ENCODE measurements around the gene NUBPL. TPM values are rescaled to one million over a fixed set of nuclear protein-coding genes. Genes with fewer than 3 reads are reported as not detected.
A peak's percentile ranks its signal among the peaks of the same experiment; 100 is the strongest.
"Not testable (repeated sequence)": the region's sequence is repeated elsewhere in the genome, so short reads cannot be mapped to it uniquely, and the experiment has no call there.

Gene NUBPL
- total RNA-seq, 1 donor from 2014 or later, result 32.3 TPM

GRCh38 chr14:31813724-31814490, 252.7 kb downstream of the NUBPL start:
- DNase-seq, result not testable (repeated sequence)

GRCh38 chr14:31819281-31819680, 258.1 kb downstream of the NUBPL start:
- DNase-seq, result no peak

GRCh38 chr14:31825459-31825858, 264.3 kb downstream of the NUBPL start:
- no peak for DNase-seq

GRCh38 chr14:31827325-31827724, 266.1 kb downstream of the NUBPL start:
- no peak for DNase-seq

GRCh38 chr14:31828946-31829868, 268.0 kb downstream of the NUBPL start:
- peak; percentile 61 for DNase-seq

- DNase-seq, result peak; percentile 7
Measured at GRCh38 chr14:31834616-31835015, 273.4 kb downstream of the NUBPL start.

- no peak for DNase-seq
Measured at GRCh38 chr14:31835049-31835448, 273.8 kb downstream of the NUBPL start.

GRCh38 chr14:31837031-31837430, 275.8 kb downstream of the NUBPL start:
- DNase-seq, result no peak

- no peak for DNase-seq
Measured at GRCh38 chr14:31842899-31843298, 281.7 kb downstream of the NUBPL start.

GRCh38 chr14:31843361-31844091, 282.3 kb downstream of the NUBPL start:
- no peak for DNase-seq

- no peak for DNase-seq
Measured at GRCh38 chr14:31854508-31855075, 293.4 kb downstream of the NUBPL start.

GRCh38 chr14:31855262-31855661, 294.1 kb downstream of the NUBPL start:
- DNase-seq, result no peak

GRCh38 chr14:31856003-31856402, 294.8 kb downstream of the NUBPL start:
- not testable (repeated sequence) for DNase-seq

GRCh38 chr14:31858868-31859267, 297.7 kb downstream of the NUBPL start:
- DNase-seq, result no peak

GRCh38 chr14:31864937-31865855, 304.0 kb downstream of the NUBPL start:
- no peak for DNase-seq

GRCh38 chr14:31867570-31867969, 306.4 kb downstream of the NUBPL start:
- no peak for DNase-seq

- DNase-seq, result not testable (repeated sequence)
Measured at GRCh38 chr14:31868096-31868495, 306.9 kb downstream of the NUBPL start.

- DNase-seq, result no peak
Measured at GRCh38 chr14:31876741-31877140, 315.5 kb downstream of the NUBPL start.

- peak; percentile 95 for DNase-seq
Measured at GRCh38 chr14:31877255-31877798, 316.1 kb downstream of the NUBPL start.

GRCh38 chr14:31879661-31880348, 318.6 kb downstream of the NUBPL start:
- DNase-seq, result no peak
